Activated T-cell treated with anti-CD3 and anti-CD28 coated beads, Interleukin-2, amount 50 U/mL, for 4 hours (primary cell): ENCODE data around the gene CTDSPL2. TPM values are rescaled to one million over a fixed set of nuclear protein-coding genes. Genes with fewer than 3 reads are reported as not detected.
"Not testable (repeated sequence)": the region's sequence is repeated elsewhere in the genome, so short reads cannot be mapped to it uniquely, and the experiment has no call there.

ENCODE experiments used
- ATAC-seq, 2 donors: fragments of 200-7000 bp; cut with Tn5 transposase; one replicate each; pipeline ENCODE4 v1.10.0; 2021
- DNase-seq: peaks from one replicate; pipeline ENCODE4 v3.0.0-alpha.2; 2020
- H3K27me3 Mint-ChIP-seq: one replicate; pipeline ENCODE4 v1.8.0; 2021; ENCODE audit warnings: low read depth, mixed read lengths
- H3K36me3 Mint-ChIP-seq: one replicate; pipeline ENCODE4 v1.8.0; 2022; ENCODE audit warnings: mixed read lengths; ENCODE audit not compliant: insufficient read depth
- H3K4me1 Mint-ChIP-seq: one replicate; pipeline ENCODE4 v1.8.0; 2021; ENCODE audit warnings: low read depth, mixed read lengths
- H3K4me3 Mint-ChIP-seq: one replicate; pipeline ENCODE4 v1.8.0; 2021; ENCODE audit warnings: mild to moderate bottlenecking, moderate library complexity, mixed read lengths
- H3K9me3 Mint-ChIP-seq: one replicate; pipeline ENCODE4 v1.8.0; 2021; ENCODE audit warnings: mixed read lengths
- total RNA-seq, 3 donors: library from RNA; stranded (reverse); gene quantifications; one replicate each; pipeline ENCODE4 v1.2.1, GENCODE V29; 2021

Gene CTDSPL2
- total RNA-seq, 3 donors from 2014 or later, result 46.8 to 52.3 (median 47.8) TPM

- no peaks in the 10 kb centered on the region for H3K27me3 Mint-ChIP-seq
- peaks cover 55% of the 10 kb centered on the region for H3K4me1 Mint-ChIP-seq
- H3K36me3 Mint-ChIP-seq, result peaks cover 32% of the 10 kb centered on the region
- DNase-seq (no peak), ATAC-seq (no peak)
- H3K4me3 Mint-ChIP-seq, result peak overlapping the region; percentile 94
- H3K9me3 Mint-ChIP-seq, result no peaks in the 10 kb centered on the region
These were observed 110.4 kb downstream of the CTDSPL2 start for GRCh38 chr15:44537735-44538240.

- H3K4me1 Mint-ChIP-seq, result peaks cover 64% of the 10 kb centered on the region
- peak overlapping the region; percentile 37 for H3K4me3 Mint-ChIP-seq
- H3K36me3 Mint-ChIP-seq, result peaks cover 38% of the 10 kb centered on the region
These were observed 114.0 kb downstream of the CTDSPL2 start for GRCh38 chr15:44541282-44541958.

GRCh38 chr15:44542596-44542995, 115.2 kb downstream of the CTDSPL2 start:
- H3K9me3 Mint-ChIP-seq, result no peaks in the 10 kb centered on the region
- no peak overlapping the region for H3K4me3 Mint-ChIP-seq
- peaks cover 38% of the 10 kb centered on the region for H3K36me3 Mint-ChIP-seq
- no peak for ATAC-seq
- H3K27me3 Mint-ChIP-seq, result no peaks in the 10 kb centered on the region
- no peak for DNase-seq
- H3K4me1 Mint-ChIP-seq, result peaks cover 69% of the 10 kb centered on the region

More at GRCh38 chr15:44541282-44541958, 114.0 kb downstream of the CTDSPL2 start:
- DNase-seq, result no peak
- ATAC-seq, result no peak
- H3K9me3 Mint-ChIP-seq, result no peaks in the 10 kb centered on the region
- no peaks in the 10 kb centered on the region for H3K27me3 Mint-ChIP-seq

GRCh38 chr15:44544745-44545144, 117.3 kb downstream of the CTDSPL2 start:
- not testable (repeated sequence) for H3K9me3 Mint-ChIP-seq, H3K27me3 Mint-ChIP-seq, H3K4me3 Mint-ChIP-seq, DNase-seq, ATAC-seq
- H3K36me3 Mint-ChIP-seq, result peaks cover 27% of the 10 kb centered on the region
- H3K4me1 Mint-ChIP-seq, result peaks cover 63% of the 10 kb centered on the region

GRCh38 chr15:44545913-44546802, 118.7 kb downstream of the CTDSPL2 start:
- peaks cover 20% of the 10 kb centered on the region for H3K36me3 Mint-ChIP-seq
- H3K4me1 Mint-ChIP-seq, result peaks cover 65% of the 10 kb centered on the region
- no peak for DNase-seq
- no peaks in the 10 kb centered on the region for H3K9me3 Mint-ChIP-seq
- peak overlapping the region; percentile 14 for H3K4me3 Mint-ChIP-seq
- ATAC-seq, result peak; percentile 91 to 94
- H3K27me3 Mint-ChIP-seq, result no peaks in the 10 kb centered on the region

GRCh38 chr15:44549152-44549551, 121.7 kb downstream of the CTDSPL2 start:
- H3K4me3 Mint-ChIP-seq, H3K36me3 Mint-ChIP-seq, ATAC-seq, H3K9me3 Mint-ChIP-seq, H3K27me3 Mint-ChIP-seq, DNase-seq: not testable (repeated sequence)
- peaks cover 40% of the 10 kb centered on the region for H3K4me1 Mint-ChIP-seq

- Mint-ChIP-seq H3K36me3 (peaks cover 13% of the 10 kb centered on the region), H3K27me3 (no peaks in the 10 kb centered on the region), H3K9me3 (no peaks in the 10 kb centered on the region), H3K4me1 (peaks cover 47% of the 10 kb centered on the region), H3K4me3 (no peak overlapping the region)
- no peak for DNase-seq
- no peak for ATAC-seq
These were observed 122.8 kb downstream of the CTDSPL2 start for GRCh38 chr15:44550256-44550655.

- Mint-ChIP-seq H3K4me1 (peaks cover 49% of the 10 kb centered on the region), H3K4me3 (no peak overlapping the region), H3K9me3 (no peaks in the 10 kb centered on the region), H3K27me3 (no peaks in the 10 kb centered on the region), H3K36me3 (peaks cover 18% of the 10 kb centered on the region)
- ATAC-seq (no peak), DNase-seq (no peak)
These were observed 123.3 kb downstream of the CTDSPL2 start for GRCh38 chr15:44550734-44551133.

GRCh38 chr15:44554934-44555723, 127.7 kb downstream of the CTDSPL2 start:
- peaks cover 41% of the 10 kb centered on the region for H3K4me1 Mint-ChIP-seq
- ATAC-seq (peak in 1 of 2 donors; percentile 37), DNase-seq (no peak)
- no peaks in the 10 kb centered on the region for H3K27me3 Mint-ChIP-seq
- H3K9me3 Mint-ChIP-seq, result no peaks in the 10 kb centered on the region
- H3K4me3 Mint-ChIP-seq, result no peak overlapping the region
- peaks cover 39% of the 10 kb centered on the region for H3K36me3 Mint-ChIP-seq

GRCh38 chr15:44560926-44561325, 133.5 kb downstream of the CTDSPL2 start:
- H3K9me3 Mint-ChIP-seq, DNase-seq, H3K4me3 Mint-ChIP-seq, H3K27me3 Mint-ChIP-seq: not testable (repeated sequence)
- H3K36me3 Mint-ChIP-seq, result peaks cover 57% of the 10 kb centered on the region
- peaks cover 26% of the 10 kb centered on the region for H3K4me1 Mint-ChIP-seq
- ATAC-seq, result peak; percentile 10 to 14

- Mint-ChIP-seq H3K36me3 (peaks cover 47% of the 10 kb centered on the region), H3K27me3 (no peaks in the 10 kb centered on the region), H3K9me3 (no peaks in the 10 kb centered on the region), H3K4me3 (no peak overlapping the region), H3K4me1 (peaks cover 6% of the 10 kb centered on the region)
- DNase-seq, result no peak
- ATAC-seq, result no peak
These were observed 138.1 kb downstream of the CTDSPL2 start for GRCh38 chr15:44565387-44566154.

GRCh38 chr15:44566155-44566540, 138.7 kb downstream of the CTDSPL2 start:
- ATAC-seq, result no peak
- H3K9me3 Mint-ChIP-seq, result no peaks in the 10 kb centered on the region
- H3K4me1 Mint-ChIP-seq, result peaks cover 1% of the 10 kb centered on the region
- DNase-seq, result no peak
- H3K36me3 Mint-ChIP-seq, result peaks cover 41% of the 10 kb centered on the region
- no peaks in the 10 kb centered on the region for H3K27me3 Mint-ChIP-seq
- no peak overlapping the region for H3K4me3 Mint-ChIP-seq

- ATAC-seq, result no peak
- no peaks in the 10 kb centered on the region for H3K9me3 Mint-ChIP-seq
These were observed 140.9 kb downstream of the CTDSPL2 start for GRCh38 chr15:44568338-44568737.

More at GRCh38 chr15:44568338-44568737, 140.9 kb downstream of the CTDSPL2 start:
- Mint-ChIP-seq H3K36me3 (peaks cover 33% of the 10 kb centered on the region), H3K4me1 (no peaks in the 10 kb centered on the region), H3K4me3 (no peak overlapping the region), H3K27me3 (no peaks in the 10 kb centered on the region)
- no peak for DNase-seq
